ENCODE data around the gene NBAS.
A peak's percentile ranks its signal among the peaks of the same experiment; 100 is the strongest.

Gene NBAS

GRCh38 chr2:15334644-15335326, 226.3 kb downstream of the NBAS start:
- H3K27ac ChIP-seq (ENCODE audit: extremely low read depth, low read depth, low read length): no peak overlapping the region
- POLR2A ChIA-PET: interaction anchor here (0.7 kb wide), 1 partner anchor 137 kb away, joined by 5 read pairs; no protein-coding TSS in a partner anchor
- peaks cover 9% of the 10 kb centered on the region; the same call in 1 of the 2 replicates for H3K4me1 ChIP-seq (ENCODE audit: control insufficient read depth, insufficient read depth, low read length)
- no peaks in the 10 kb centered on the region for H3K9me3 ChIP-seq (ENCODE audit: control insufficient read depth, insufficient read depth, low read depth, low read length)
- H3K4me3 ChIP-seq (ENCODE audit: low read depth, low read length): no peak overlapping the region
- CTCF ChIA-PET: no interaction called here
- H3K36me3 ChIP-seq (ENCODE audit: control insufficient read depth in 2 of 2, insufficient read depth in 1 of 2, low read length in 2 of 2): peaks cover 0 to 7% of the 10 kb centered on the region in 2 experiments; a peak in 1 of 3 replicates
- peak; percentile 83 for TF ChIP-seq ZNF629 (tag by site-specific recombination; IDR thresholded peaks at IDR 0.05)
- no peak for TF ChIP-seq ZBTB21 (tag by site-specific recombination; IDR thresholded peaks at IDR 0.05)
- no peak for TF ChIP-seq KLF7 (tag by site-specific recombination; IDR thresholded peaks at IDR 0.05; ENCODE audit: borderline replicate concordance)
- TF ChIP-seq PATZ1 (tag by site-specific recombination; IDR thresholded peaks at IDR 0.05): no peak
- 0 out of 2 replicates have a peak, but pooled peaks have one; percentile 17 for TF ChIP-seq HOXD13 (CRISPR knock-in tag; IDR thresholded peaks at IDR 0.05; ENCODE audit: borderline replicate concordance)
- no peak for TF ChIP-seq ZNF747 (tag by site-specific recombination; IDR thresholded peaks at IDR 0.05)
- peak; percentile 22; the same call in 1 of the 2 replicates for TF ChIP-seq GFI1B (tag by site-specific recombination; IDR thresholded peaks at IDR 0.05)
- peak; percentile 70 for TF ChIP-seq ZXDB (tag by site-specific recombination; IDR thresholded peaks at IDR 0.05)
- TF ChIP-seq BCL6B (tag by site-specific recombination; IDR thresholded peaks at IDR 0.05): peak; percentile 95
- TF ChIP-seq ZNF366 (tag by site-specific recombination; conservative IDR thresholded peaks at IDR 0.05): peak; percentile 85
- 0 out of 2 replicates have a peak, but pooled peaks have one; percentile 47 for TF ChIP-seq ZNF18 (tag by site-specific recombination; IDR thresholded peaks at IDR 0.05)
- peak; percentile 96 for TF ChIP-seq ZBTB44 (tag by site-specific recombination; IDR thresholded peaks at IDR 0.05)
- peak; percentile 95 for TF ChIP-seq PRDM6 (tag by site-specific recombination; IDR thresholded peaks at IDR 0.05)
- TF ChIP-seq ZNF501 (tag by site-specific recombination; IDR thresholded peaks at IDR 0.05): peak; percentile 40; the same call in 1 of the 2 replicates
- TF ChIP-seq ZSCAN5A (tag by site-specific recombination; IDR thresholded peaks at IDR 0.05): no peak
- no peak for TF ChIP-seq ZNF48 (tag by site-specific recombination; IDR thresholded peaks at IDR 0.05)
- no peak for TF ChIP-seq ZNF658 (tag by site-specific recombination; IDR thresholded peaks at IDR 0.05)
- TF ChIP-seq ZNF362 (tag by site-specific recombination; IDR thresholded peaks at IDR 0.05): peak; percentile 81
- no peak for TF ChIP-seq ZFHX2 (tag by site-specific recombination; conservative IDR thresholded peaks at IDR 0.05)
- no peak for TF ChIP-seq ZNF514 (tag by site-specific recombination; IDR thresholded peaks at IDR 0.05)
- TF ChIP-seq ZNF121 (tag by site-specific recombination; IDR thresholded peaks at IDR 0.05): no peak
- peak; percentile 59; the same call in 1 of the 2 replicates for TF ChIP-seq PRDM4 (tag by site-specific recombination; IDR thresholded peaks at IDR 0.05)
- no peak for TF ChIP-seq ZNF600 (tag by site-specific recombination; IDR thresholded peaks at IDR 0.05)
- no peak for TF ChIP-seq HOXC10 (CRISPR knock-in tag; IDR thresholded peaks at IDR 0.05)
